ENCODE measurements around the gene SIAH3.

Gene SIAH3

DNA sequence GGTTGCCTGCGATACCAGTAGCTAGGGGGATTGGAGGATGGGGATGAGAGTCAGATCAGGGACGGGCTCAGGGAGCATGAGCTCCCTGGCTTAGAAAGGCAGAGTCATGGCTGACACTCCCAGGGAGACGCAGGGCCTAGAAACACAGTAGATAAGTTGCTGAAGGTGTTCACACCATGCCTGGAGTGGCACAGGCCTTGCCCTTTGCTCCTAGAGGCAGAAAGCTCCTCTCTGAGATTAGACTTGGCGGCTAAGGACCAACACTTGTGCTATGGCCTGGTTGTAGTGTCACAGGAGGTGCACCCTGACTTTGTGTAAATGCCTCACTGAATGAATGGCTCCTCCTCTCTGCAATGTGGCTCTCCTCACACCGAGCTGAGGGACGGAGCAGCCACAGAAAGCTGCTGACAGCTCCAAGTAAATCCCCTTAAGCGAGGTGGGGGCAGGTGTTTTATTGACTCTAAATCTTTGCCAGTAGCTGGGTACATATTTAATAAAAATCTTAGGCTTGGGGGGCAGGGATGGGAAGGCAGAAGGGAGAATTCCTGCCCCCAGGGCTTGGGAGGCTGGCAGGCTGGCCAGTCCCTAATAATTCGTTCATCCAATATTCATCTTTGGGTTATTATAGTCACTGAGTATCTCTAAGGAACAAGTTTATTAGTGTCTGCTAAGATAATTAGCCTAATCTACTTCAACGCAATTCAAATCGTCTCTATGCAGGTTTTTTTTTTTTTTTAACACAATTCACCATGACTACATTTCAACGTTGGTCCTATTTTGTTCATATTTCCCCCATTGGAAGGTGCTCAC is 54.9 kb downstream of the SIAH3 start:
- no peak for ATAC-seq
- TF ChIP-seq, protein P1, sequence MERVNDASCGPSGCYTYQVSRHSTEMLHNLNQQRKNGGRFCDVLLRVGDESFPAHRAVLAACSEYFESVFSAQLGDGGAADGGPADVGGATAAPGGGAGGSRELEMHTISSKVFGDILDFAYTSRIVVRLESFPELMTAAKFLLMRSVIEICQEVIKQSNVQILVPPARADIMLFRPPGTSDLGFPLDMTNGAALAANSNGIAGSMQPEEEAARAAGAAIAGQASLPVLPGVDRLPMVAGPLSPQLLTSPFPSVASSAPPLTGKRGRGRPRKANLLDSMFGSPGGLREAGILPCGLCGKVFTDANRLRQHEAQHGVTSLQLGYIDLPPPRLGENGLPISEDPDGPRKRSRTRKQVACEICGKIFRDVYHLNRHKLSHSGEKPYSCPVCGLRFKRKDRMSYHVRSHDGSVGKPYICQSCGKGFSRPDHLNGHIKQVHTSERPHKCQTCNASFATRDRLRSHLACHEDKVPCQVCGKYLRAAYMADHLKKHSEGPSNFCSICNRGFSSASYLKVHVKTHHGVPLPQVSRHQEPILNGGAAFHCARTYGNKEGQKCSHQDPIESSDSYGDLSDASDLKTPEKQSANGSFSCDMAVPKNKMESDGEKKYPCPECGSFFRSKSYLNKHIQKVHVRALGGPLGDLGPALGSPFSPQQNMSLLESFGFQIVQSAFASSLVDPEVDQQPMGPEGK (CRISPR knock-in tag; IDR thresholded peaks at IDR 0.05; ENCODE audit: borderline replicate concordance), result no peak
- TF ChIP-seq ZFP30 (CRISPR knock-in tag; IDR thresholded peaks at IDR 0.05), result no peak
- TF ChIP-seq SNAI2 (CRISPR knock-in tag; IDR thresholded peaks at IDR 0.05), result no peak
- TF ChIP-seq ZNF565 (CRISPR knock-in tag; conservative IDR thresholded peaks at IDR 0.05; ENCODE audit: low read depth), result no peak
- no peak for TF ChIP-seq ZFP3 (CRISPR knock-in tag; IDR thresholded peaks at IDR 0.05)
- no peak for TF ChIP-seq ZC3H10 (CRISPR knock-in tag; IDR thresholded peaks at IDR 0.05)
- TF ChIP-seq ESRRG (CRISPR knock-in tag; IDR thresholded peaks at IDR 0.05), result no peak
- no peak for TF ChIP-seq GLIS3 (CRISPR knock-in tag; IDR thresholded peaks at IDR 0.05)
- TF ChIP-seq, protein P2, sequence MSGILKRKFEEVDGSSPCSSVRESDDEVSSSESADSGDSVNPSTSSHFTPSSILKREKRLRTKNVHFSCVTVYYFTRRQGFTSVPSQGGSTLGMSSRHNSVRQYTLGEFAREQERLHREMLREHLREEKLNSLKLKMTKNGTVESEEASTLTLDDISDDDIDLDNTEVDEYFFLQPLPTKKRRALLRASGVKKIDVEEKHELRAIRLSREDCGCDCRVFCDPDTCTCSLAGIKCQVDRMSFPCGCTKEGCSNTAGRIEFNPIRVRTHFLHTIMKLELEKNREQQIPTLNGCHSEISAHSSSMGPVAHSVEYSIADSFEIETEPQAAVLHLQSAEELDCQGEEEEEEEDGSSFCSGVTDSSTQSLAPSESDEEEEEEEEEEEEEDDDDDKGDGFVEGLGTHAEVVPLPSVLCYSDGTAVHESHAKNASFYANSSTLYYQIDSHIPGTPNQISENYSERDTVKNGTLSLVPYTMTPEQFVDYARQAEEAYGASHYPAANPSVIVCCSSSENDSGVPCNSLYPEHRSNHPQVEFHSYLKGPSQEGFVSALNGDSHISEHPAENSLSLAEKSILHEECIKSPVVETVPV (CRISPR knock-in tag; IDR thresholded peaks at IDR 0.05), result no peak
- TF ChIP-seq, protein P3, sequence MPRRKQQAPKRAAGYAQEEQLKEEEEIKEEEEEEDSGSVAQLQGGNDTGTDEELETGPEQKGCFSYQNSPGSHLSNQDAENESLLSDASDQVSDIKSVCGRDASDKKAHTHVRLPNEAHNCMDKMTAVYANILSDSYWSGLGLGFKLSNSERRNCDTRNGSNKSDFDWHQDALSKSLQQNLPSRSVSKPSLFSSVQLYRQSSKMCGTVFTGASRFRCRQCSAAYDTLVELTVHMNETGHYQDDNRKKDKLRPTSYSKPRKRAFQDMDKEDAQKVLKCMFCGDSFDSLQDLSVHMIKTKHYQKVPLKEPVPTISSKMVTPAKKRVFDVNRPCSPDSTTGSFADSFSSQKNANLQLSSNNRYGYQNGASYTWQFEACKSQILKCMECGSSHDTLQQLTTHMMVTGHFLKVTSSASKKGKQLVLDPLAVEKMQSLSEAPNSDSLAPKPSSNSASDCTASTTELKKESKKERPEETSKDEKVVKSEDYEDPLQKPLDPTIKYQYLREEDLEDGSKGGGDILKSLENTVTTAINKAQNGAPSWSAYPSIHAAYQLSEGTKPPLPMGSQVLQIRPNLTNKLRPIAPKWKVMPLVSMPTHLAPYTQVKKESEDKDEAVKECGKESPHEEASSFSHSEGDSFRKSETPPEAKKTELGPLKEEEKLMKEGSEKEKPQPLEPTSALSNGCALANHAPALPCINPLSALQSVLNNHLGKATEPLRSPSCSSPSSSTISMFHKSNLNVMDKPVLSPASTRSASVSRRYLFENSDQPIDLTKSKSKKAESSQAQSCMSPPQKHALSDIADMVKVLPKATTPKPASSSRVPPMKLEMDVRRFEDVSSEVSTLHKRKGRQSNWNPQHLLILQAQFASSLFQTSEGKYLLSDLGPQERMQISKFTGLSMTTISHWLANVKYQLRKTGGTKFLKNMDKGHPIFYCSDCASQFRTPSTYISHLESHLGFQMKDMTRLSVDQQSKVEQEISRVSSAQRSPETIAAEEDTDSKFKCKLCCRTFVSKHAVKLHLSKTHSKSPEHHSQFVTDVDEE (CRISPR knock-in tag; IDR thresholded peaks at IDR 0.05), result no peak
- TF ChIP-seq CSDC2 (CRISPR knock-in tag; IDR thresholded peaks at IDR 0.05), result no peak
- no peak for TF ChIP-seq TOX (CRISPR knock-in tag; IDR thresholded peaks at IDR 0.05; ENCODE audit: borderline replicate concordance)
- no peak for TF ChIP-seq PPARA (CRISPR knock-in tag; IDR thresholded peaks at IDR 0.05; ENCODE audit: borderline replicate concordance)
- TF ChIP-seq, protein P4, sequence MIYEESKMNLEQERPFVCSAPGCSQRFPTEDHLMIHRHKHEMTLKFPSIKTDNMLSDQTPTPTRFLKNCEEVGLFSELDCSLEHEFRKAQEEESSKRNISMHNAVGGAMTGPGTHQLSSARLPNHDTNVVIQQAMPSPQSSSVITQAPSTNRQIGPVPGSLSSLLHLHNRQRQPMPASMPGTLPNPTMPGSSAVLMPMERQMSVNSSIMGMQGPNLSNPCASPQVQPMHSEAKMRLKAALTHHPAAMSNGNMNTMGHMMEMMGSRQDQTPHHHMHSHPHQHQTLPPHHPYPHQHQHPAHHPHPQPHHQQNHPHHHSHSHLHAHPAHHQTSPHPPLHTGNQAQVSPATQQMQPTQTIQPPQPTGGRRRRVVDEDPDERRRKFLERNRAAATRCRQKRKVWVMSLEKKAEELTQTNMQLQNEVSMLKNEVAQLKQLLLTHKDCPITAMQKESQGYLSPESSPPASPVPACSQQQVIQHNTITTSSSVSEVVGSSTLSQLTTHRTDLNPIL (CRISPR knock-in tag; IDR thresholded peaks at IDR 0.05; ENCODE audit: low read depth), result no peak

DNA sequence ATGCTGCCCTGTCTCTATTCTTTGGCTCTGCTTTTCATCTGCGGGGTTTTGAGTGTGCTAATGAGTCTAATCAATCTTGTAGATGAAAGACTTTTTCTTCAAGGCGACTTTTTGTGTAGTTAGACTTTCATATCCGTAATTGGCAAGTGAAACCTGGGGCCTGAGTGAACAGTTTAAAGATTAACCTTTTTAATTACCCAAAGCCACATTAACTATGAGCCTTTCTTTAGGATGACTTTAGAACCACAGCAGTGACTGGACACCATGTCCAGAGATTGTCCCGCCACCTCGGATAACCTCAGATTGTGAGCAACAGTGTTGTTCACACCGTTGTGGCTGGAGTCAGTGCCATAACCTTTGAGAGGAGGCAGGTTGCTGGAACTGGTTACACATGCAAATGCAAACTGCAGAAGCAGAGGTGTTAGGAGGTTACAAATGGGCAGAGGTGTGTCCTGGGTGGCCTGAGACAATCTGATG is 58.7 kb downstream of the SIAH3 start:
- no peak for ATAC-seq
- TF ChIP-seq, protein P5, sequence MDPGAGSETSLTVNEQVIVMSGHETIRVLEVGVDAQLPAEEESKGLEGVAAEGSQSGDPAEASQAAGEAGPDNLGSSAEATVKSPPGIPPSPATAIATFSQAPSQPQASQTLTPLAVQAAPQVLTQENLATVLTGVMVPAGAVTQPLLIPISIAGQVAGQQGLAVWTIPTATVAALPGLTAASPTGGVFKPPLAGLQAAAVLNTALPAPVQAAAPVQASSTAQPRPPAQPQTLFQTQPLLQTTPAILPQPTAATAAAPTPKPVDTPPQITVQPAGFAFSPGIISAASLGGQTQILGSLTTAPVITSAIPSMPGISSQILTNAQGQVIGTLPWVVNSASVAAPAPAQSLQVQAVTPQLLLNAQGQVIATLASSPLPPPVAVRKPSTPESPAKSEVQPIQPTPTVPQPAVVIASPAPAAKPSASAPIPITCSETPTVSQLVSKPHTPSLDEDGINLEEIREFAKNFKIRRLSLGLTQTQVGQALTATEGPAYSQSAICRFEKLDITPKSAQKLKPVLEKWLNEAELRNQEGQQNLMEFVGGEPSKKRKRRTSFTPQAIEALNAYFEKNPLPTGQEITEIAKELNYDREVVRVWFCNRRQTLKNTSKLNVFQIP (CRISPR knock-in tag; IDR thresholded peaks at IDR 0.05; ENCODE audit: borderline replicate concordance, low read depth), result no peak
- TF ChIP-seq, protein P1 (CRISPR knock-in tag; IDR thresholded peaks at IDR 0.05; ENCODE audit: borderline replicate concordance), result no peak
- TF ChIP-seq ISL1 (CRISPR knock-in tag; IDR thresholded peaks at IDR 0.05) (no peak), SNAI2 (CRISPR knock-in tag; IDR thresholded peaks at IDR 0.05) (no peak), TOX (CRISPR knock-in tag; IDR thresholded peaks at IDR 0.05; ENCODE audit: borderline replicate concordance) (no peak), PPARA (CRISPR knock-in tag; IDR thresholded peaks at IDR 0.05; ENCODE audit: borderline replicate concordance) (no peak), ZNF8 (CRISPR knock-in tag; IDR thresholded peaks at IDR 0.05) (no peak), TCF4 (CRISPR knock-in tag; IDR thresholded peaks at IDR 0.05; ENCODE audit: borderline replicate concordance) (no peak), ZFP3 (CRISPR knock-in tag; IDR thresholded peaks at IDR 0.05) (no peak), RARB (CRISPR knock-in tag; IDR thresholded peaks at IDR 0.05) (no peak), ZNF565 (CRISPR knock-in tag; conservative IDR thresholded peaks at IDR 0.05; ENCODE audit: low read depth) (no peak), ESRRG (CRISPR knock-in tag; IDR thresholded peaks at IDR 0.05) (no peak)
- TF ChIP-seq, protein P2 (CRISPR knock-in tag; IDR thresholded peaks at IDR 0.05), result no peak
